Measurements from ENCODE around the gene CELSR3. TPM values are rescaled to one million over a fixed set of nuclear protein-coding genes. Genes with fewer than 3 reads are reported as not detected.
A peak's percentile ranks its signal among the peaks of the same experiment; 100 is the strongest.

Gene CELSR3
- total RNA-seq, 1 experiment from 2014 or later = 7.7 TPM

DNA sequence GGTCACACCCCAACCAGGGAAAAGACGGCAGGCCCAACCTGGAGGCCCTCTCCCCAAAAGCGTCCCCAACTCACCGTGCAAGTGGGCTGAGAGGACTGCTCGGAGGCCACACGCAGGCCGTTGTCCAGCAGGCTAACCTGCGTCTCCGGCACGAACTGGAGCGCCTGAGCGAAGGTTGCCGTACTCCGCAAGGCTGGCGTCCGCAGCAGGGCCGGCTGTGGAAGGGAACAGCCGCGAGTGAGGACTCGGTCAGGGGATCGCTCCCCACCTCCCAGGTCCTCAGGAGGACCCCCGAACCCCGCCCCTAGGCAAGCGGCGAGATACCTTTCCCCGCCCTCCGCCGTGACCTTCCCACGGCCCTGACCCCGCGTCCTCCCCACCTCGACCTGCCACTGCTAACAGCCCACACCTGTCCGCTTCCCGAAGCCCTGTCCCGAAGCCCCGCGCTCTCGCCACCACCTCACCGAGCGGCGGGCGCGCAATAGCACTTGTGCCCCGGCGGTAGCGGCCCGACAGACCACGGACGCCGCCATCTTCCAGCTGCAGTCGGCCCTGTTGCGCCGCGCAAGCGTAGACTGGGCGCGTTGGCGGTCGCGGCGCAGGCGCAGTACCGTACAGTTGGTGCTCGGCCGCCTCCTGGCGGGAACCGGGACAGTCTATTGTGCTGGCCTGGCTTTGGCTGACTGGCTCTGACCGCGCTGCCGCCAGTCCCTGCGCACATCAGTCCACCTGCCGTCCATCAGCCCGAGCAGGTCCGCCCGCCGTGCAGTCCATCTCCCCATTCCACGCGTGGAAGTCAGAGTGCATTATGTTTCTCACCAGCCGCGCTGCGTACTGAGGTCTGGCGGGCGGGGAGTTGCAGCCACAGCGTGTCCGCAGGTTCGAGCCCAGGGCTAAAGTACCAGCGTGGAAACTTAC, 53.3 kb downstream of the CELSR3 start, which contains the start of gene UQCRC1:
Gene UQCRC1 (minus strand): TSS at position 559 of the 918 bp plus-strand sequence. CDS start 26 bp downstream, at position 533.
- in situ Hi-C loops (cut with HindIII; ENCODE audit: low pct_unique_long_range_greater_than_20kb, low sequenced_read_pairs) (no loop called here), intact Hi-C loops (cut with micrococcal nuclease; ENCODE audit: unreplicated experiment) (no loop called here)
- ChIA-PET POLR2A (no interaction called here), CTCF (interaction anchor here (0.5 kb wide), 1 partner anchor 9 kb away, joined by 3 read pairs; no protein-coding TSS in a partner anchor)
- BruUV-seq (replicated peaks) = no TSS peak
- H3K36me3 ChIP-seq (ENCODE audit: control insufficient read depth, insufficient read depth, low read length) = peaks cover 12% of the 10 kb centered on the region
- TF ChIP-seq, protein P1, sequence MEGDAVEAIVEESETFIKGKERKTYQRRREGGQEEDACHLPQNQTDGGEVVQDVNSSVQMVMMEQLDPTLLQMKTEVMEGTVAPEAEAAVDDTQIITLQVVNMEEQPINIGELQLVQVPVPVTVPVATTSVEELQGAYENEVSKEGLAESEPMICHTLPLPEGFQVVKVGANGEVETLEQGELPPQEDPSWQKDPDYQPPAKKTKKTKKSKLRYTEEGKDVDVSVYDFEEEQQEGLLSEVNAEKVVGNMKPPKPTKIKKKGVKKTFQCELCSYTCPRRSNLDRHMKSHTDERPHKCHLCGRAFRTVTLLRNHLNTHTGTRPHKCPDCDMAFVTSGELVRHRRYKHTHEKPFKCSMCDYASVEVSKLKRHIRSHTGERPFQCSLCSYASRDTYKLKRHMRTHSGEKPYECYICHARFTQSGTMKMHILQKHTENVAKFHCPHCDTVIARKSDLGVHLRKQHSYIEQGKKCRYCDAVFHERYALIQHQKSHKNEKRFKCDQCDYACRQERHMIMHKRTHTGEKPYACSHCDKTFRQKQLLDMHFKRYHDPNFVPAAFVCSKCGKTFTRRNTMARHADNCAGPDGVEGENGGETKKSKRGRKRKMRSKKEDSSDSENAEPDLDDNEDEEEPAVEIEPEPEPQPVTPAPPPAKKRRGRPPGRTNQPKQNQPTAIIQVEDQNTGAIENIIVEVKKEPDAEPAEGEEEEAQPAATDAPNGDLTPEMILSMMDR (IDR thresholded peaks at IDR 0.05) = peak; percentile 80; the same call in 1 of the 2 replicates
- no peak for TF ChIP-seq TCF7L2 (IDR thresholded peaks at IDR 0.05; ENCODE audit: low read depth, low read length)
- peak; percentile 86 for TF ChIP-seq POLR2AphosphoS5 (IDR thresholded peaks at IDR 0.05; ENCODE audit: low read depth, low read length)
- peak within 1 kb of the TSS; percentile 86 to 88 for H3K4me3 ChIP-seq (ENCODE audit: low read depth in 2 of 2, low read length in 2 of 2)
- no peaks in the 10 kb centered on the region for H3K27me3 ChIP-seq (ENCODE audit: control insufficient read depth, insufficient read depth, low read length)
- H3K4me1 ChIP-seq (ENCODE audit: control insufficient read depth, insufficient read depth, low read length) = peaks cover 6% of the 10 kb centered on the region
- H3K9me3 ChIP-seq (ENCODE audit: control insufficient read depth, insufficient read depth, low read depth, low read length) = no peaks in the 10 kb centered on the region
- peak within 1 kb of the TSS; percentile 86 for H3K27ac ChIP-seq (ENCODE audit: low read length)
- ATAC-seq = peak; percentile 100
- peak; percentile 61 for DNase-seq (ENCODE audit: low read depth, low spot score)

DNA sequence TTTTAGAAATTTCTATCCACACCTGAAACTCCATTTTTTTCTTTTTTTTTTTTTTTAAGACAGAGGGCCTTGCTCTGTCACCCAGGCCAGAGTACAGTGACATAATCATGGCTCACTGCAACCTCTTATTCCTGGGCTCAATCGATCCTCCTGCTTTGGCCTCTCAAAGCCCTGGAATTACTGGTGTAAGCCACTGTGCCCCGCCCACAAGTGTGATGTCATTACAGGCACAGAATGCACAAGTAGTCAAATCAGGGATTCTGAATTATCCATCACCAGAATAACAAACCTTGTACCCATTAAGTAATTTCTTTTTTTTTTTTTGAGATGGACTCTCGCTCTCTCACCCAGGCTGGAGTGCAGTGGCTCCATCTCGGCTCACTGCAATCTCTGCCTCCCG, 55.2 kb downstream of the CELSR3 start:
- POLR2A ChIA-PET = no interaction called here
- no peaks in the 10 kb centered on the region for H3K27me3 ChIP-seq (ENCODE audit: control insufficient read depth, insufficient read depth, low read length)
- no TSS peak for BruUV-seq (replicated peaks)
- no peaks in the 10 kb centered on the region for H3K9me3 ChIP-seq (ENCODE audit: control insufficient read depth, insufficient read depth, low read depth, low read length)
- ATAC-seq (no peak), DNase-seq (ENCODE audit: low read depth, low spot score) (no peak)
- peaks cover 6% of the 10 kb centered on the region for H3K4me1 ChIP-seq (ENCODE audit: control insufficient read depth, insufficient read depth, low read length)
- H3K4me3 ChIP-seq (ENCODE audit: low read depth in 2 of 2, low read length in 2 of 2) = no peak overlapping the region
- intact Hi-C loops (cut with micrococcal nuclease; ENCODE audit: unreplicated experiment) = no loop called here
- H3K27ac ChIP-seq (ENCODE audit: low read length) = no peak overlapping the region
- H3K36me3 ChIP-seq (ENCODE audit: control insufficient read depth, insufficient read depth, low read length) = peaks cover 15% of the 10 kb centered on the region
- in situ Hi-C loops (cut with HindIII; ENCODE audit: low pct_unique_long_range_greater_than_20kb, low sequenced_read_pairs) = no loop called here
- CTCF ChIA-PET = no interaction called here
- TF ChIP-seq SIN3A (IDR thresholded peaks at IDR 0.05; ENCODE audit: borderline replicate concordance, insufficient read depth, low read depth, low read length) (no peak), POLR2AphosphoS5 (IDR thresholded peaks at IDR 0.05; ENCODE audit: low read depth, low read length) (no peak), TCF7L2 (IDR thresholded peaks at IDR 0.05; ENCODE audit: low read depth, low read length) (no peak)
- TF ChIP-seq, protein P2, sequence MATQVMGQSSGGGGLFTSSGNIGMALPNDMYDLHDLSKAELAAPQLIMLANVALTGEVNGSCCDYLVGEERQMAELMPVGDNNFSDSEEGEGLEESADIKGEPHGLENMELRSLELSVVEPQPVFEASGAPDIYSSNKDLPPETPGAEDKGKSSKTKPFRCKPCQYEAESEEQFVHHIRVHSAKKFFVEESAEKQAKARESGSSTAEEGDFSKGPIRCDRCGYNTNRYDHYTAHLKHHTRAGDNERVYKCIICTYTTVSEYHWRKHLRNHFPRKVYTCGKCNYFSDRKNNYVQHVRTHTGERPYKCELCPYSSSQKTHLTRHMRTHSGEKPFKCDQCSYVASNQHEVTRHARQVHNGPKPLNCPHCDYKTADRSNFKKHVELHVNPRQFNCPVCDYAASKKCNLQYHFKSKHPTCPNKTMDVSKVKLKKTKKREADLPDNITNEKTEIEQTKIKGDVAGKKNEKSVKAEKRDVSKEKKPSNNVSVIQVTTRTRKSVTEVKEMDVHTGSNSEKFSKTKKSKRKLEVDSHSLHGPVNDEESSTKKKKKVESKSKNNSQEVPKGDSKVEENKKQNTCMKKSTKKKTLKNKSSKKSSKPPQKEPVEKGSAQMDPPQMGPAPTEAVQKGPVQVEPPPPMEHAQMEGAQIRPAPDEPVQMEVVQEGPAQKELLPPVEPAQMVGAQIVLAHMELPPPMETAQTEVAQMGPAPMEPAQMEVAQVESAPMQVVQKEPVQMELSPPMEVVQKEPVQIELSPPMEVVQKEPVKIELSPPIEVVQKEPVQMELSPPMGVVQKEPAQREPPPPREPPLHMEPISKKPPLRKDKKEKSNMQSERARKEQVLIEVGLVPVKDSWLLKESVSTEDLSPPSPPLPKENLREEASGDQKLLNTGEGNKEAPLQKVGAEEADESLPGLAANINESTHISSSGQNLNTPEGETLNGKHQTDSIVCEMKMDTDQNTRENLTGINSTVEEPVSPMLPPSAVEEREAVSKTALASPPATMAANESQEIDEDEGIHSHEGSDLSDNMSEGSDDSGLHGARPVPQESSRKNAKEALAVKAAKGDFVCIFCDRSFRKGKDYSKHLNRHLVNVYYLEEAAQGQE (IDR thresholded peaks at IDR 0.05; ENCODE audit: insufficient read depth in 1 of 2, low read depth in 2 of 2, low read length in 1 of 2) = no peak
- TF ChIP-seq, protein P1 (IDR thresholded peaks at IDR 0.05) = no peak
